Measurements from ENCODE around the gene HERC6.

DNA sequence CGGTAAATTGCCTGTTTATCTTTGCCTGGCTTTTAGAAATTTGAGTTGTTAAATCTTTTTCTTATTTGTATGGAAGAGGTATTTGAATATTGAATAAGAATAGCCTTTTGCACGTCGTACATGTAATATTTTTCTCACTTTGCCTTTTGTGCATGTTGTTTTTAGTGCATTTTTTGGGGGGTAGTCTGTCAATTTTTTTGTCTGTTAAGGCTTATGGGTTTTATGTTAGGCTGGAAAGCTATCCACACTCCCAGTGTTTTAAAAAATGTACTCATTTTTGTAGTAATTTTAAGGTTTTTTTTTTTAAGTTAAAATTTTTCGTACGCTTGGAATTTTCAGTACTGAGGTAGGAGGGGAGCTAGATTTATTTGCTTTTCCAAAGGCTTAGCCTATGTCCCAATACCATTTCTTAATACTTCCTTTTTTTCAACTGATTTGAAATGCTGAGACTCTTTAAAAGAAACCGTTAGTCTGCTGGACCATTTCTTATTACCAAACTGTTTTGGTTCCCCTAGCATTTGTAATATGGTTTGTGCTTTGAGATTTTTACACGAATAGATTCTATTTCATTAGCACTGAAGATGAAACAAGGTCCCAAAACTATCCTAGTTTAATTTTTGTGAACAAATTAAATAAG lies 79.6 kb downstream of the HERC6 start:
- TF ChIP-seq, protein P1, sequence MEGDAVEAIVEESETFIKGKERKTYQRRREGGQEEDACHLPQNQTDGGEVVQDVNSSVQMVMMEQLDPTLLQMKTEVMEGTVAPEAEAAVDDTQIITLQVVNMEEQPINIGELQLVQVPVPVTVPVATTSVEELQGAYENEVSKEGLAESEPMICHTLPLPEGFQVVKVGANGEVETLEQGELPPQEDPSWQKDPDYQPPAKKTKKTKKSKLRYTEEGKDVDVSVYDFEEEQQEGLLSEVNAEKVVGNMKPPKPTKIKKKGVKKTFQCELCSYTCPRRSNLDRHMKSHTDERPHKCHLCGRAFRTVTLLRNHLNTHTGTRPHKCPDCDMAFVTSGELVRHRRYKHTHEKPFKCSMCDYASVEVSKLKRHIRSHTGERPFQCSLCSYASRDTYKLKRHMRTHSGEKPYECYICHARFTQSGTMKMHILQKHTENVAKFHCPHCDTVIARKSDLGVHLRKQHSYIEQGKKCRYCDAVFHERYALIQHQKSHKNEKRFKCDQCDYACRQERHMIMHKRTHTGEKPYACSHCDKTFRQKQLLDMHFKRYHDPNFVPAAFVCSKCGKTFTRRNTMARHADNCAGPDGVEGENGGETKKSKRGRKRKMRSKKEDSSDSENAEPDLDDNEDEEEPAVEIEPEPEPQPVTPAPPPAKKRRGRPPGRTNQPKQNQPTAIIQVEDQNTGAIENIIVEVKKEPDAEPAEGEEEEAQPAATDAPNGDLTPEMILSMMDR (IDR thresholded peaks at IDR 0.05): no peak
- no peak for TF ChIP-seq POLR2A (IDR thresholded peaks at IDR 0.05)
